Measurements from ENCODE around the gene DISC1. TPM values are rescaled to one million over a fixed set of nuclear protein-coding genes. Genes with fewer than 3 reads are reported as not detected.
A peak's percentile ranks its signal among the peaks of the same experiment; 100 is the strongest.
"Not testable (repeated sequence)": the region's sequence is repeated elsewhere in the genome, so short reads cannot be mapped to it uniquely, and the experiment has no call there.

DISC1 gene
- total RNA-seq, 1 donor from 2014 or later = 24.3 TPM

DNA sequence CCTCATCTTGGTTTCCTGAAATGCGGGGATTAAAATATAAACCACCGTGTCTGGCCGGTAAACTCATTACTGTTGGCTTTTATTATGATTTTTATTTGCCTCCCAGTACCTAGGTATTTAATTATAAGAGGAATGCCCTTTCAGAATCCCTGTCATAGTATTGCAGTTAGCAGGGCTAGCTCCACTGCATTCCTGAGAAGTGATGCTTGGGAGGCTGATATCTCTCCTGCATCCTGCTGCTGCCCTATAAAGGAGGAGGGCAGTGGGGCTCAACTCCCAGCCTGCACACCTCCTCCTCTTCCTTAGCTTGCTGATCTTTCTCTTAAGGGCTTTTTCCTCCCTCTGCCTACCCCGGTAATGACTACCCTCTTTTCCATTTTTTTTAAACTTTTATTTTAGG lies 19.9 kb upstream of the DISC1 start:
- no peak for DNase-seq

DNA sequence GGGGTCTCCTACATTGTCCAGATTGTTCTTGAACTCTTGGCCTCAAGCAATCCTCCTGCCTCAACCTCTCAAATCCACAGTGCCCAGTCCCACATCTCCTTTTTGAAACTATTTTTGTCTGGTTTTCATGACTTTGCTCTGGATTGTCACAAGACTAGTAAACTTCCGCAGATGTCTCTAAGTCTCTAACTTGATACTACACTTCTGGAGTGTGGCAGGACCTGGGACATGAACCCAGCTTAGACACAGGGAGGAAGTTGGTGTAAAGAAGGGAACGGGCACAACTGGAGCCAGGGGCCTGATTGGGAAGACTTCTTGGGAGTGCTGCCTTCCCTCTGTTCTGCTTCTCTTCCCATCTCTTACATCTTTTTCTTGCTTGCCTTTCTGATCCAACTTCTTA lies 16.2 kb upstream of the DISC1 start:
- no peak for DNase-seq

DNA sequence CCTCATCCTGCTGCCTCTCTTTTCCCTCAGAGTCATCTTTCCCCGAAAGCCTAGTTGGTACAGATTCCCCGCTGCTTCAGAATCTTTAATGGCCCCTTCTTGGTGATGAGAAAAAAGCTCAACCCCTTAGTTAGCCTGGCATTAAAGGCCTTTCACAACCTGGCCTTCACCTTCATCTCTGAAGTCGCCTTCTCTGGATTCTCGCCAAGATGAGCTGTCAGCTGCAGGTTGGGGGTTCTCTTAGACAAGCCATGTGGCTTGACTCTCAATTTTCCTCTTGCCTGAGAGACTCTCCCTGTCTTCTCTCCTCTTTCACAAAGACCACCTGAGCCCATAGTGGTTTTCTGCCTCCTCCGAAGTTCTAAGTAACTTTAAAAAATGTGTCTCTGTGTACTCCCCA lies 15.5 kb upstream of the DISC1 start:
- no peak for DNase-seq

DNA sequence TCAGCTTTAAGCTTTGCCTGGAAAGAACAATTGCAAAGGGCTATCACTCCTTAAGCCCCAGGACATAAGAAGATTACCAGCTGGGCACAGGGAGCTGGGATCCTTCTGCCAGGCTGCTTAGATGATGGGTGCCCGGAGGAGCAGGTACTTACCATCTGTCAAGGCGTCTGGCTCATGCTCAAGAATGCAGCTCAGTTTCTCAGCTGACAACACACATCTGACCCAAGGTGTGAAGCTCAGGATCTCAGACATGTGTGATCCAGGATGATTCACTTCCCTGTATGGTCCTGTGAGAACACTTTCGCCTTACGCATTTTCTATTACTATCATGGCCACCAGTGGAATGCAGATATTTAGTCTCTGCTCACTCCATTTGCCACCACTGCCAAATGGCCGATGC lies 14.7 kb upstream of the DISC1 start:
- no peak for DNase-seq

DNA sequence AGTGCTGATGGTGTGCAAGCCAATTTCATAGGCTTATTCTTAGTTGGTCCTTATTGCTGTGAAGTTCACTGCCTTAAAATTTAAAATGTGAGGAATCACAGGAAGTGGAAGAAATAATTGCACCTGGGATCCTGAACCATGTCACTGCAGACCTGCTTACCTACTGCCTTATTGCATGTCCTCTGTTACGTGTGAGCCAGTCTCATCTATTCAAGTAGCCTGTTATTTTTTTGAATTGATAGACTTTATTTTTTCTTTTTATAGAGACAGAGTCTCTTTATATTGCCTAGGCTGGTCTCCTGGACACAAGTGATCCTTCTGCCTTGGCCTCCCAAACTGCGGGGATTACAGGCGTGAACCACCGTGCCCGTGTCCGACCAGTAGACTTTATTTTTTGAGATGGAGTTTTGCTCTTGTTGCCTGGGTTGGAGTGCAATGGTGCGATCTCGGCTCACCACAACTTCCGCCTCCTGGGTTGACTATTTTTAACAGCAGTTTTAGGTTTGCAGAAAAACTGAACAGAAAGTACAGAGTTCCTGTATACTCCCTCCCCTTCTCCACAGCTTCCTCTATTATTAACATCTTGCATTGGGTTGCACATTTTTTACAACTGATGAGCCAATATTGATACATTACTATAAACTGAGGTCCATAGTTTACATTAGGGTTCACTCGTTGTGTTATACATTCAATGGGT lies 14.0 kb upstream of the DISC1 start:
- DNase-seq = no peak

DNA sequence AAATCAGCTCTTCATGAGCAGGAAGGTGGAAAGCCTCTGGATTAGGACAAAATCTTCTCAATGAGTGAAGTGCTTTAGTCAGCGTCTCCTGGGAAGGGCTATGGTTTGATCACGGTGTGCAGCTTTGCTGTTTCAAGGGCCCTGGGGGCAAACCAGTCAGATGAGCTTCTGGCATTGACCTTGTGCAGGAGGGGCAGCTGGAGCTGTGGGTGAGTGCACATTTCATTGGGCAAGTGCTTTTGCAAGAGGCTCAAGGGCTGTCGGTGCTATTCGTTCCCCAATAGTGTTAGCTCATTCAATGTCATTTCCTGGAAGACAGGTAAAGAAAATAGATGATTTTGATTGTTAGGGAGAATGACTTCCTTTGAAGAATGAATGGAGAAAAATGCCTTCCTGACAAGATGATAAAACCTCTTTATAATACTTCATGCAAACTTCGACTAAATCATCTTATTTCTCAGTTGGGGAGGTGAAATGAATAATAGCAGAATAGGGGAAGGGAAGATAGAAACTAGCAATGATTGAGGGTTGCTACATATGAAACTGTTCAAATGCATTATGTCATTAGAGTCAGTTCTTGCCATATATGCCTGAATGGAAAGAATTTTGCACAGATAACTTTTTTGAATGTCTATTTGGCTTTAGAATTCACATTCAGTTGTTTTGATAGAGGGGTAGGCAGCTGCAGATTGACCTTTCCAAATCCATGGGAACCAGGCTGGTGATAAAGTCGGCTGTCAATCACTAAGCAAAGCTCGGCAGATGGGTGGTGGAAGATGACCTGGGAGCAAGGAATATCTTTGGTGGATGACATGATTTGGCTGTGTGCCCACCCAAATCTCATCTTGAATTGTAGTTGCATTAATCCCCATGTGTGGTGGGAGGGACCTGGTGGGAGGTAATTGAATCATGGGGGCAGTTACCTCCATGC lies 12.9 kb upstream of the DISC1 start:
- DNase-seq = no peak

DNA sequence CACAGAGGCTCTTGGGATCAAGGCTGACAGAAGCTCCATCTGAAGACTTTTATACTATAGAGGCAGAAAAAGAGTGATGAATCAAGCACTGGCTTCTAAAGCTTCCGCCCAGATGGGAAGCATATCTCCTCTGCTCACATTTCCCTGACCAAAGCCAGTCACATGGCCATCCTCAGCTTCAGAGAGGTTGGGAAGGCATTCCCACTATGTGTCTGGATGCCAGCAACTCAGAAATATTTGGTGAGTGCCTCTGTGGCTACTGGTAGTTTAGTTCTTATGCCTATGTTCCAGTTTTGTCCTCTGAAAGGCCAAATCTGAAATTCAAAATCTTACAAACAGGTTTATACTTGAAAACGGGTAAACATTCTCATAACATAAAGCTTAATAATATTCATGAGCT lies 9.9 kb upstream of the DISC1 start:
- no peak for DNase-seq

DNA sequence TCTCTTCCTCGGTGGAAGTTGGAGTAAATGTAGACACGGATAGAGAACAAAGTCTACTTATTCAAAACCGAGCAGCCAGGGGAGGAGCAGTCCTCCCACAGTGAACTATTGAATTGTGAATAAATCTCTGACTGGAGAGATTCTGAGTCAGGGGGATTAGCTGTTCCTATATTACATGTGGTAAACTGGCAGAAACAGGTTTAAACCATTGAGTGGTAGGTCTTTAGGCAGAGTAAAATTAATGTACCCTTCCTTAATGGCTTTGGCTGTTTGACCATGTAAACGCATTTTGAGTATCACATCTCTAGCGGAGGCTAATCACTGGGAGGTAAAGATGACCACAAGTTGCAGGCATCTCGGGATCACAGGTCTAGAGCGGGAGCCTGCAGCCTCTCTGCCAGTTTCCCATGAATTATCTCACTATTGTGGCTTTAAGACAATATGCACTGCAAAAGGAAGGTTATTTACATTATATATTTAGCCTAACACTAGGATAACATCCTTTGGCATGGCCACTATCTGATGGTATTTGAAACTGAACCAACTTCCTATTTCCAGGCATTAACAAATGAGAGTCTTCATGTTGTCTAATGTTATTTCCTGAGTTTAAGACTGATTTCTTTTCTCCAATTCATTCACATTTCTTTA lies 7.9 kb upstream of the DISC1 start:
- no peak for DNase-seq

DNA sequence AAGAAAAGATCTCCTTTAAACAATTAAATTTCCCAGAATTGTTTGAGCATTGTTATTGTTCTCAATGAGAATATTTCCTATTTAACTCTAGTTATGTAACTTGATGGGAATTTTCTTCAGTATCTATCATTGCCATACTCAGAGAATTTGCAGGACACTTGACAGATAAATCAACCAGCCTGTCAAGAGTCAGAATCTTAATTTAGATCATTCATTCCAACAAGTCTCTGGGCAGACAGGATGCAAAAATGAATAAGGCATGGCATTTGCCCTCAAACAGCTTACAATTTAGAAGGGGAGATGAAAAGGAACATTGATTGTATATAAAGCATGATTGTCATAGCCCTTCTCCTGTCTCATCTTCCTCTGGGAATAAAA lies 7.3 kb upstream of the DISC1 start:
- DNase-seq = no peak

DNA sequence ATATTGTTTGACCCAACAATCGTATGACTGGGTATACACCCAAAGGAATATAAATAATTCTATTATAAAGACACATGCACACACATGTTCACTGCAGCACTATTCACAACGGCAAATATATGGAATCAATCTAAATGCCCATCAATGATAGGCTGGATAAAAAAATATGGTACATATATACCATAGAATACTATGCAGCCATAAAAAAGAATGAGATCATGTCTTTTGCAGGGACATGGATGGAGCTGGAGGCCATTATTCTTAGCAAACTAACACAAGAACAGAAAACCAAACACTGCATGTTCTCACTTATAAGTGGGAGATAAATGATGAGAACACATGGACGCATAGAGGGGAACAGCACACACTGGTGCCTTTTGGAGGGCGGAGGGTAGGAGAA lies 1.5 kb upstream of the DISC1 start:
- not testable (repeated sequence) for DNase-seq

DNA sequence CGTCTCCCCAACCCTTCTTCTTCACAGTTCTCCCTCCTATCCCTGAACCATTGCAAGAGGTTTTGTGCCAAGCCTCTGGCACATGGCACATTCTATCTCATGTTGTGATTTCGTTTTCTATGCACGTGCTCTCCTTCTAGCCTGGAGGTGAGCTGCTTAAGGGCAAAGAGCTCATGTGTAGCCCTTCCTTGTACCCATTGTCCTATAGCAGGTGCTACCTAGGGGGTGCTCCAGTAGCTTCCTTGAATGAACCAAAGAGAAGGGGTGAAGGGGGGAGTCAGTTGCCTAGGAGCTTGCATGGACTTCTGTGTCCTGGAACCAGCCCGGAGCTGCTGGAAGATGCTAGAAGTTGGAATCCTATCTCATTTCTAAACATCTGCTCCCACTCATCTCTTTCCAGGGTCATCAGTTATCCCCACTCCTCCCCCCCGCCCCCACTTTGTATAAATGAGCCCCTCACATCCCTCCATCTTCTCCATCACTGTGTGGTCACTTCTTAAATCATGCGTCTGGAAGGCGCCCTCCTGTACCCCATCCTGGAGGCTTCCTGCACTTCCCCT lies 535 bp upstream of the DISC1 start:
- no peak for DNase-seq

DNA sequence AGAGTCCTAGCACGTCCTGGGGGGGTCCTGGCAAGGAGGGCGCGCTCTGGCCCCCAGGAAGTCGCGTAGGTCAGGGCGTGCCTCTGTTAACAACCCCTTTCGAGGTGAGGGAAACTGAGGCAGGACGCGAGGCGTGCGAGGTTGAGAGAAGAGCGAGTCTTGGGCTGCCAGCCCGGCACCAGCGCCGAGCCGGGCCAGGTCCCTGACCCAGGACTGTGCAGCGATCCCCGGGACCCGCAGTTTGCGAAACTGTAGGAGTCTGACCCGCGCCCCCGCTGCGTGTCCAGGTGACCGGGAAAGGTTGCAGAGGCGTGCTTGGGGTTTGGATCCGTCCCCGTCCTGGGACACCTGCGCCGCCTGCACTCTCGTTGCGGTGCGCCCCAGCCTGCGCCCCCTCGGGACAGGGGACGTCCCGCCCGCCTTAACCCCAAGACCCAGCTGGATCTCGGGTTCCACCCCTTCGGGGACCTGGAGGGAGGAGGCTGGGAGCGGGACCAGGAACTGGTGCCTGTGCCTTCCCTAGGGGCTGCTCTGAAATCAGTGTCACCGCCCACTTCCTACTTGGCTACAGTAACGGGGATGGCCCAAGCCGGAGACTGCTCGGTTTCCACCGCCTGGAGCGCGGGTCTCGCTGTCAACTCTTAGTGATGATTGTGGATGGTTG lies 493 bp downstream of the DISC1 start:
- DNase-seq = peak; percentile 75

DNA sequence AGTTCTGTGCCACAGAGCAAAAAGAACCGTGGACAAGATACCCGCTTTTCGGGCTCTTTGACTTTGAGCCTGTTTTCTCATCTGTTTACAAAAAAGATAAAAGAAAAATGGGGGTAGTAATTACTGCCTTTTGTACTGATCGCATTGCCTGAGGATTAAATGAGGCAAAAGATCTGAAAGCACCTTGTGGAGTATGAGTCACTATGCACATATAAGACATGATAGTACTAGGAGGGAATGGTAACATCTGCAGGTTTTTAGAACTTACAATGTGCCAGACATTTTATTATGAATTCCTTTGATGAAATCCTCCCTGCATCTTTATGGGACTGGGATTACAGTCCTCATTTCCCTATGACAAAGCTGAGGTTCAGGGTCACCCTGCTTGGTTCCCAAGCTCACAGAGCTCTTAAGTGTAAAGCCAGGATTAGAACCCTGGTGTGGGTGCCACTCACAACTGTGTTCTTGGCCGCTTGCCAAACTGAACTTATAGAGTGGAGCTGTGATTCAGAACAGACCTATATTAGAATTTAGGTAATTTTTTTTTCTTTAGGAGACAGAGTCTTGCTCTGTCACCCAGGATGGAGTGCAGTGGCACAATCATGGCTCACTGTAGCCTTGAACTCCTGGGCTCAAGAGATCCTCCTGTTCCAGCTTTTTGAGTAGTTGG lies 1.8 kb downstream of the DISC1 start:
- DNase-seq = peak; percentile 48

DNA sequence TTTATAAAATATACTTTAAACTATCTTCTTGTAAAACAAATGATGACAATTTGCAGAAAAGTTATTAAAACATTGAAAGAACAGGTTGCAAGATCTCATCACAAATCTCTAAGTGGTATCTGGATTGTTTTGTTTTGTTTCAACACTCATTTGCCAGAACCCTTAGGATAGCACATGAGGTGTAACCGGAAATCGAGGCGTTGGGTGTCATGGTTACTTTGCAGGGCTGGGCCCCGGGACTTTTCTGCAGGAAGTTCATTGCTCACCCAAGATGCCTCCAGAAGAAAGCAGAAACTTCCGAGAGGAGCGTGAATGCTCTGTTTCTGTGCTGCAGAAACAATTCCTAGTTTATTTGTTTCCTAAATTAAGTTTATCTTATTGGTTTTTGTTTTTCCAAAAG lies 2.5 kb downstream of the DISC1 start:
- no peak for DNase-seq

DNA sequence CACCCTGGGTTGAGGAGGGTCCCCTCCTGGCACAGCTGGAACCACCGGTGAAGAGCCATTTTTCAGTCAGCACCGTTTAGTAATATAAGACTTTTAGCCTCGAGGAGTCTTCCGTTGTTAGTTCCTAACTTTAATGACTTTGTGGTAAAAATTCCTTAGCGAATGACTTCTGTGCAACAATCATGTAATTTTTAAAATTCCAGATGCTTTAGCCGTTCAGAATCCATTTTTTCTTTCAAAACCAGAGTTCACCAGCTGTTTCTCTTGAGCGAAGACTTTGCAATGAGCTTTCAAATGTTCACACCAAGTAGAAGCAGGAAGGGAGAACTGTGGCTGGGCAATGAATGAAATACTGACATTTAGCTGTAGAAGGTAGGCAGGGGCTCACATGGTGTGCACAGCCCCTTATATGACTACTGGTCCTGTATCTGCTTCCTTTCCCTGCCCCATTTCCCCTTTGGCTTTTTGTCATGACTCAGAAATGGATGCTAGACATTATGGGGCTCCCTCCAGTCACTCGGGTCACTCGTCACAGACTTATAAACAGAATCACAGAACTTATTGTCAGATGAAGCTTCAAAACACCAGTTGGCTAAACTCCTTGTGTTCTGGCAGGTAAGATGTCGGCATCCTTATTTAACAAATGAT lies 4.1 kb downstream of the DISC1 start:
- no peak for DNase-seq

DNA sequence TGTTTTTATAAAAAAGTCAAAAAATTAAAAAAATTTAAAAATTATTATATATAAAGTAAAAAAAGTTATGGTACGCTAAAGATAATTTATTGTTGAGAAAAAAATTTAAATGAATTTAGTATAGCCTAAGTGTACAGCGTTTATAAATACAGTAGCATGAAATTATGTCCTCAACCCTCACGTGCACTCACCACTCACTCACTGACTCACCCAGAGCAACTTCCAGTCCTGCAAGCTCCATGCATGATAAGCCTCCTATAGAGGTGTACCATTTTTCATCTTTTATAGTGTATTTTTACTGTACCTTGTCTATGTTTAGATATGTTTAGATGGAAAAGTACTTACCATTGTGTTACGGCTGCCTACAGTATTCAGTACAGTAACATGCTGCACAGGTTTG lies 5.1 kb downstream of the DISC1 start:
- no peak for DNase-seq

DNA sequence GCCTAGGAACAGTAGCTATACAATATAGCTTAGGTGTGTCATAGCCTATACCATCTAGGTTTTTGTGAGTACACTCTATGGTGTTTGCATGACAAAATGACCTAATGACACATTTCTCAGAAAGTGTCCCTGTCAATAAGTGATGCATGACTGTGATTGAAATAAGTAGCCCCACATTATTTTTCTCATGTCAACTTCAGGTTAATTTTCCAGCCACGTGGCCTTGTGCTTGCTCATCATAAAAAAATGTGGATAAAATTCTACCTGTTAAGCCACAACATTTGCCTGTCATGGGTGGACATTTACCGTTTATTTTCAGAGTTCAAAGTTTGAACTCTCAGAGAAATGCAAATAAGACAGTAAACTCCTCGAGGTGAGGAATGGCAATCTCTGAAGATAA lies 5.5 kb downstream of the DISC1 start:
- DNase-seq = no peak

DNA sequence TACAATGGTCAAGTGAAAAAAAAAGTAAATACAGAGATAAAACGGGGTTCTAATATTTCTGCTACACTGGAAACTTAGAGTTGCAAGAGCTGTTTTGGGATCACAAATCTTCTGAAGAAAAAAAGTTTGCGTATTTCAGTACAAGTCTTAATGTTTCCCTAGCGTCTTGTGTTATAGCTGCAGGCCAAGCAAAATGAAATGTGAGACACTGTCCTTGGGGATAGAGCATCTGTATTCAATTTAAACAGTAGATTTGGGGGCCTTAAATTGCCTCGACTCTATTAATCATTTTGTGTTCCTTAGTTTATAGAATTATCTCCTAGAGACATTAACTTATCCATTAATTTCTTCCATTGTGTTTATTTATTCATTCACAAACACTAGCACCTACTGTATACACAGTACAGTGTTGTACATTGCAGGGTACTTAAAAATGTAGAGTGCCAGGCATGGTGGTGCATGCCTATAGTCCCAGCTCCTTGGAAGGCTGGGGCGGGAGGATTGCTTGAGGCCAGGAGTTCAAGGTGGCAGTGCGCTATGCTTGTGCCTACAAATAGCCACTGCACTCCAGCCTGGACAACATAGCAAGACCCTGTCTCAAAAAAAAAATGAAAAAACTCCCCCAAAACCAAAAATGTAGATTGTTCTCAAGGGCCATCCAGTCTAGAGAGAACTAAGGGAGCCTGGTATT lies 7.9 kb downstream of the DISC1 start:
- DNase-seq = peak; percentile 10

DNA sequence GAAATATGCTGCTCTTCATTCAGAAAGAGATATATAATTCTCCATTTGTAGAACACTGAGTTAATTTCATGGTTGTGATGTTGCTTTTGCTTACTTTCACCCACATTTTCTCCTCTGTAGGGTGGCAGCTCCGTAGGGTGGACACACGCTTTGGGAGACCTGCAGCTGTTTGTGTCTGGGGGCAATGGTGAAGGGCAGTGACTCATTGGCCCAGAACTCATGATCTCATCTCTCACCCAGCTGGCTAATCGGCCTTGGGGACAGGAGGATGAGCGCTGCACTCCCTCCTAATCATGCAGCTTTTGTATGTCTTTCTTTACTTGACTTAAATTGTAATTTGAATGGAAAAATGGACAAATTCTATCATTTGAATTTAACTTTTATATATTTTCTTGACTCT lies 9.6 kb downstream of the DISC1 start:
- DNase-seq = peak; percentile 24

DNA sequence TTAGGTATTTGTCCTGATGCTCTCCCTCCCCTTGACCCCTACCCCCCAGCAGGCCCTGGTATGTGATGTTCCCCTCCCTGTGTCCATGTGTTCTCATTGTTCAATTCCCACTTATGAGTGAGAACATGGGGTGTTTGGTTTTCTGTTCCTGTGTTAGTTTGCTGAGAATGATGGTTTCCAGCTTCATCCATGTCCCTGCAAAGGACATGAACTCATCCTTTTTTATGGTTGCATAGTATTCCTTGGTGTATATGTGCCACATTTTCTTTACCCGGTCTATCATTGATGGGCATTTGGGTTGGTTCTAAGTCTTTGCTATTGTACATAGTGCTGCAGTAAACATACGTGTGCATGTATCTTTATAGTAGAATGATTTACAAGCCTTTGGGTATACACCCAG lies 10.3 kb downstream of the DISC1 start:
- not testable (repeated sequence) for DNase-seq

DNA sequence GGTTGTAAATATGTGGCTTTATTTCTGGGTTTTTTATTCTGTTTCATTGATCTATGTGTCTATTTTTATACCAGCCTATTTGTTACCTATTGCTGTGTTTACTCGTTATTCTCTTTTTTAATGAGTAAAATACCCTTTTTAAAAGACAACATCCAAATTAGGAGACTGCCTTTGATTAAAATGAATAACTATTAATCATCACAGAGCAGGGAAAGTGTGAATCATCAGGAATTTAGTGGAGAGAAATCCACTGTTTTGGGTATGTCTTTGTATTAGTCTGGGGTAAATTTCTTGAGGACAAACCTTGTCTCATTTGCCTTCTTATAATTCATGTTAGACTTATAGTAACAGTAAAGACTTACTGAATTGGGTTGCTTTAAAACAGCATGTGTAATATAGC lies 12.1 kb downstream of the DISC1 start:
- no peak for DNase-seq

All from tongue (tissue), 2 donors.